ENCODE data around the gene FAM81A.
"Not testable (repeated sequence)": the region's sequence is repeated elsewhere in the genome, so short reads cannot be mapped to it uniquely, and the experiment has no call there.

The FAM81A gene

DNA sequence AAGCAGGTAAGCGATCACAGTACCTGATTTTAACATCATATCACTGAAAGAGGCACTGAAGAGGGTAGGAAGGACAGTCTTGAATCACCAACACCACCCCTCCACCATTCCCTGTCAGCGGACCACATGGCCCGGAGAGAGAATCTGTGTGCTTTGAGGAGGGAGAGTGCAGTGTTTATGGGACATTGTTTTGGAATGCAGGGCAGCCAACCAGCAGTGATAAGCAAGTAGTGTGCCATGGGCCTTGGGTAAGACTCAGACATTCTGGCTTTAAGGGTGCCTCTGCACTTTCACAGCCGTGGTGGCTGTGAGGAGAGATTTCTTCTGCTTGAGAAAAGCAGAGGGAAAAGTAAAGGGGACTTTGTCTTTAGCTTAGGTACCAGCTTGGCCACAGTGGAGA lies 46.4 kb downstream of the FAM81A start:
- DNase-seq (ENCODE audit: low read depth in 1 of 2, low spot score in 1 of 2), result no peak

DNA sequence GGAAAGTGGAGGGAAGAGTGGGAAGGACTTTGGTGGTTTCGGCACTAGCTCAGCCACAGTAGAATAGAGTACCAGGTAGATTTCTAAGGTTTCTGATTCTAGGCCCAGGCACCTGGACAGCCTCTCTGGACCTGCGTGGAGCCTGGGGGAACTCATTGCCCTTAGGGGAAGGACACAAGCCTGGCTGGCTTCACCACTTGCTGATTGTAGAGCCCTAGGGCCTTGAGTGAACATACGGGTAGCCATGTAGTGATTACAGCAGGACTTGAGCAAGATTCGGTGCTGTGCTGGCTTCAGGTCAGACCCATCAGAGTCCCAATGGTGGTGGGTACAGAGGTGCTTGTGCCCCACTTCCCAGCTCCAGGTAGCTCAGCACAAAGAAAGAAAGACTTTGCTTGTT lies 47.0 kb downstream of the FAM81A start:
- DNase-seq (ENCODE audit: low read depth in 1 of 2, low spot score in 1 of 2), result no peak

DNA sequence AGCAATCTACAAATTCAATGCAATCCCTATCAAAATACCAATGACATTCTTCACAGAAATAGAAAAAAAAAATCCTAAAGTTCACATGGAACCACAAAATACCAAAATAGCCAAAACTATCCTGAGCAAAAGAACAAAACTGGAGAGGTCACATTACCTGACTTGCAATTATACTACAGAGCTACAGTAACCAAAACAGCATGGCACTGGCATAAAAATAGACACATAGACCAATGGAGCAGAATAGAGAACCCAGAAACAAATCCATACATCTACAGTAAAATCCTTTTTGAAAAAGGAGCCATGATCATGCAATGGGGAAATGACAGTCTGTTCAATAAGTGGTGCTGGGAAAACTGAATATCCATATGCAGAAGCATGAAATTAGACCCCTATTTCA lies 51.5 kb downstream of the FAM81A start:
- not testable (repeated sequence) for DNase-seq (ENCODE audit: low read depth in 1 of 2, low spot score in 1 of 2)

- DNase-seq (ENCODE audit: low read depth in 1 of 2, low spot score in 1 of 2), result no peak
Measured at GRCh38 chr15:59491062-59491461, 53.1 kb downstream of the FAM81A start.

DNA sequence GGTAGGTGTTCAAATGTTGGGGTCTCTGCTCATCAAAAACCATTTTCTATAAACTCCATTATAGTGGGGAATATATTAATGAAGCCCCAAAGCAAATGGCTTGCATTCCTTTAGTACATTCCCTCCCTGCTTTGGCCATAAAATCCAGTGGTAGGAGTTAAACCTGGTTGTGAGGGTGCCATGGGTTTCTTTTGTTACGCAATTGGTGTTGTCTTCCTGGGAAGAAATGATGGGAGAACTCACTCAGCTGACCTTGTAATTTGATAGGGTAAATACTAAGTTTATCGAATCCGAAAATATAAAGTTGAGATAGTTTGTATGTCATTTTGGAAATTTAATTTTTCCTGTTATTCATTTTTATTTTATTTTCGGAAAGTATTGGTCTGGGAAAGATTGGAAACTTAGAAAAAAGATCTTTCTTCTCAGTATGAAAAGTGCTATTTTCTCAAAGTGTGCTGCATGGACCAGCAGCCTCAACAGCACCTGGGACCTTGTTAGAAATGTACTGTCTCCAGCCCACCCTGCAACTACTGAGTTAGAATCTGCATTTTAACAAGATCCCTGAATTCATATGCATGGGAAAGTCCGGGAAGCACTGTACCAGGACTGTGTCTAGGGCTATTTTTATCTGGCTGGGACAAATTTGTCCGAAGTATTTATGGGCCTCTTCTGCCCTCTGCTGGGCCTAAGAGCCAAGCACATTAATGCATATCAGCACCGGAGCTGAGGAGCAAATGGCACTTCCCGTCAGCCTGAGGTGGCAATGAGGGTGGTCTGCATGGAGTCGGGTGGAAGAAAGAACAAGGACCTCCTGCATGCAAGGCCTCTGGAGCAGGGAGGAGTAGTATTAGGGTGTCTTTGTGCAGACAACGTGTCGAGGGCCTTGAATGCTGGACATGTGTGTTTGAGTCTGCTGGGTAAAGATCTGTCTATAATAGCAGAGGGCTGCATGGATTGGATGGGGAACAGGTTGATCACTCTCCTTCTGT lies 54.7 kb downstream of the FAM81A start:
- DNase-seq (ENCODE audit: low read depth in 1 of 2, low spot score in 1 of 2), result peak; percentile 30 to 43

GRCh38 chr15:59501597-59501996 lies 63.6 kb downstream of the FAM81A start:
- no peak for DNase-seq (ENCODE audit: low read depth in 1 of 2, low spot score in 1 of 2)

DNA sequence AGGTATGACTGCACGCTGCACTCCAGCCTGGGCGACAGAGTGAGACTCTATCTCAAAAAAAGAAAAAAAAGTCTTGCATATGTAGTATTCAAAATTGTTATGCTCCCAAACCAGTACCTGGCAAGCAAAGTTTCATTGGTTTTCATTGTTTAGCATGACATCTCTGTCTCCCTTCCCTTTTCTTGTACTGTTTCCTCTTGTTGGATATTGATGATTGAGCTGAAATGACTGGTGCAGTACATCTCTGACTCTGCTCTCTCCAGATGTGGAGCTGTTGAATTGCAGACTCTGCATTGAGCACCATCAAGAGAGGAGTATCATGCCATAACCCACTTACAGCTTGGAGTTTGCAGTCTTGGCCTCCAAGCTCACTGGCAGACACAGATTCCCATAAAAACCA lies 77.2 kb downstream of the FAM81A start:
- DNase-seq (ENCODE audit: low read depth in 1 of 2, low spot score in 1 of 2), result no peak

DNA sequence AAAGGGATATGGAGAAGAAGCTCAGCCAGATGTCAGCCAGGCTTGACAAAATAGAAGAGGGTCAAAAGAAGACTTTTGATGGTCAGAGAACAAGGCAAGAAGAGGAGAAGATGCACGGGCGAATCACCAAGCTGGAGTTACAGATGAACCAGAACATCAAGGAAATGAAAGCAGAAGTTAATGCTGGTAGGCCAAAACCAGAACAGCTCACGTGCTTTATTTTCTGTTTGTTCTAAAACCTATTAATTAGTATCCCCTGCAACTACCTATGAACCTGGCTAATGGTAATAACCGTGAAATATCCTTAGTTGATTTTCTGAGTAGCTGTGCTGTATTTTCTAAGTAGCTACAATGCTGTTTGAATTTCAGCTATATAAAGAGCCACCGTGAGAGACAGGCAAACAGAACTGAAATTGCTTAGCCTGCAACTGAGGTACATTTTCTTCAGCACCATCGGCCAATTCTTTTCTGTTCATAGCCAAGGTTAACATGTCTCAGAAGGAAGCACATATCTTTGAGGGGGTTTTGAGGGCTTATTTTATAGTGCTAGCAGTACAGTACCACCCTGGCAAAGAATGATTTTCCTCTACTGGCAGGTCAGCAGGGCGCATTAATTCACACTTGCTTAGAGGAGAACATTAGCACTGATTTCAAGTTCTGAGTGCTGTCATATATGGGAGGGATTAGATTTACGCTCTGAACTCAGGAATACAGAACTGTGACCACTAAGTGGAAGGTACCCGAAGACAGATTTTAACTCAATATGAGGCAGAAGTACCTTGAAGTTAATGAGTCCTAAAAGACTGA lies 78.9 kb downstream of the FAM81A start:
- DNase-seq (ENCODE audit: low read depth in 1 of 2, low spot score in 1 of 2), result no peak

- DNase-seq (ENCODE audit: low read depth in 1 of 2, low spot score in 1 of 2), result no peak
Measured at GRCh38 chr15:59519329-59519728, 81.3 kb downstream of the FAM81A start.

DNA sequence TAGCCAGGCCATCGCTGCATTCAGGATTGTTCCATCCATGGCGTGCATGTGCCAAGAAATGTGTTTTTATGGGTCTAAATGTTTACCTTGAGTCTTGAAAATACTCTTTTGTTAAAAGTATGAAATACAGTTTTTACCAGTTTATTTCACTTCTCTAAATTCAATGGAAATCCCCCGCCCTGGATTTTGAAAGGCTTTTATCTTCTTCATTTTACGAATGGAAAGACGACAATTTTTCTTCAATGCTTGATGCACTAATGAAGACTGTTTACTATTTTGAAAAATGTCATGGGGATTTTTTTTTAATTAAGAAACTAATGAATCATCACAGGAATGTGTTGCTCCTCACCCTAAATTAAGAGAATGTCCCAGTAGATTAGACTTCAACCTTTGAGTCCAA lies 83.5 kb downstream of the FAM81A start:
- DNase-seq (ENCODE audit: low read depth in 1 of 2, low spot score in 1 of 2), result no peak

DNA sequence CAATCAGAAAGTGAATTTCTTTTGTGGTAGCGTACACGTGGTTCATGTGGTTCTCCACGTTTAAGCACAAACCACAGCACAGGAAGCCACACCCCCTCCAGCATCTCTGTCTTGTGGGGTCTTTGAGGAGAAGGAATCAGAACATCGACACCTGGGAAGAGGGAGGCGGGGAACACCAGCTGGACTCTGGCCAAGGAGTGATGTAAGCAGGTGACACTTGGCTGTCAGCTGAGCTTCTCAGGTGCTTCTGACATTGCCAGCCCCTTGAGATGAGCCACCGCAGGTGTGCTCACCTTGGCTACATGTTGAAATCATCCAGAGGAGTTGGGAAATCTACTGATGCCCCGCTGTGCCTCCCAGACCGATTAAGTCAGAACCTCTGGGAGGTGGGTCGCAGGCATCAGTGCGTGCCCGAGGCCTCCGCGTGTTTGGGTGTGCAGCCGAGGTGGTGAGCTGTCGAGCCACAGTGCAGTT lies 85.0 kb downstream of the FAM81A start:
- no peak for DNase-seq (ENCODE audit: low read depth in 1 of 2, low spot score in 1 of 2)

- DNase-seq (ENCODE audit: low read depth in 1 of 2, low spot score in 1 of 2), result no peak
Measured at GRCh38 chr15:59523702-59524101, 85.7 kb downstream of the FAM81A start.

- no peak for DNase-seq (ENCODE audit: low read depth in 1 of 2, low spot score in 1 of 2)
Measured at GRCh38 chr15:59524331-59524731, 86.3 kb downstream of the FAM81A start.

DNA sequence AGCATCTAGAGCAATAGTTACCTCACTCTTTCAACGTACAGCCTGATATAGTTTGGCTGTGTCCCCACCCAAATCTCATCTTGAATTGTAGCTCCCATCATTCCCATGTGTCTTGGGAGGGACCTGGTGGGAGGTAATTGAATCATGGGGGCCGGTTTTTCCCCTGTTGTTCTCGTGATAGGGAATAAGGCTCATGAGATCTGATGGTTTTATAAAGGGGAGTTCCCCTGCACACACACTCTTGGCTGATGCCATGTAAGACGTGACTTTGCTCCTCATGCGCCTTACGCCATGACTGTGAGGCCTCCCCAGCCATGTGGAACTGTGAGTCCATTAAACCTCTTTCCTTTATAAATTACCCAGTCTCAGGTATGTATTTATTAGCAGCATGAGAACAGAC lies 88.5 kb downstream of the FAM81A start:
- DNase-seq (ENCODE audit: low read depth in 1 of 2, low spot score in 1 of 2), result not testable (repeated sequence)

DNA sequence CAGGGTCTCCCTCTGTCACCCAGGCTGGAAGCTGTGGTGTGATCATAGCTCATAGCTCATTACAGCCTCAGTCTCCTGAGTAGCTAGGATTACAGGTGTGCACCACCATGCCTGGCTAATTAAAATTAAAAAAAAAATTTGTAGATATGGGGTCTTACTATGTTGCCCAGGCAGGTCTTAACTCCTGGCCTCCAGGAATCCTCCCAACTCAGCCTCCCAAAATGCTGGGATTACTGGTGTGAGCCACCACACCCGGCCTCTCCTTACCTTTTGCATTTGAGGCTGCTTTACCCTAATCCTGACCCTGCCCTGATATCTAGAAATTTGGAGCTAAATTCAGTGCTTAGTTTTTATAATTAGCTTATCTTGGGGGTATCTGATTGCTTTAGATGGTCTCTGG lies 90.4 kb downstream of the FAM81A start:
- DNase-seq (ENCODE audit: low read depth in 1 of 2, low spot score in 1 of 2), result no peak

DNA sequence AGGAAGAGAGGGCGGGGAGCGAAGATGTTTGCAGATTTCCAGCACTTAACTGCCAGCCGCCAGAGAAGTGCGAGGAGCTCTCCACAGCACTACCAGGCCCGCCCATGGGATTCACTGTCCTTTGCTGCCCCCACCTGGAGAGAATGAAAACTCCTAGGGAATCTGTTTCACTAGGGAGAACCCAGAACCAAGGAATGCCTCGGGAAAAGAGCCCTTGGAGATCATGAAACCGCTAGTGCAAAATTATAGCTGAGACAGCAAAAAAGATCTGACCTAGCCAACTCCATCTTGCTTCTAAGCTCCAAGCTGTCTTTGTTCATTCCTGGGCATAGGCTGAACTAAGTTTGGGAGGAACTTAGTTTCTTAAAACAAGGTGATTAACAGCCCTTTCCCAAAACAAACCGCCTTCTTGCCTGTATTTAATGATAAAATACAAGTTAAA lies 91.0 kb downstream of the FAM81A start:
- DNase-seq (ENCODE audit: low read depth in 1 of 2, low spot score in 1 of 2), result peak; percentile 46 to 62

DNA sequence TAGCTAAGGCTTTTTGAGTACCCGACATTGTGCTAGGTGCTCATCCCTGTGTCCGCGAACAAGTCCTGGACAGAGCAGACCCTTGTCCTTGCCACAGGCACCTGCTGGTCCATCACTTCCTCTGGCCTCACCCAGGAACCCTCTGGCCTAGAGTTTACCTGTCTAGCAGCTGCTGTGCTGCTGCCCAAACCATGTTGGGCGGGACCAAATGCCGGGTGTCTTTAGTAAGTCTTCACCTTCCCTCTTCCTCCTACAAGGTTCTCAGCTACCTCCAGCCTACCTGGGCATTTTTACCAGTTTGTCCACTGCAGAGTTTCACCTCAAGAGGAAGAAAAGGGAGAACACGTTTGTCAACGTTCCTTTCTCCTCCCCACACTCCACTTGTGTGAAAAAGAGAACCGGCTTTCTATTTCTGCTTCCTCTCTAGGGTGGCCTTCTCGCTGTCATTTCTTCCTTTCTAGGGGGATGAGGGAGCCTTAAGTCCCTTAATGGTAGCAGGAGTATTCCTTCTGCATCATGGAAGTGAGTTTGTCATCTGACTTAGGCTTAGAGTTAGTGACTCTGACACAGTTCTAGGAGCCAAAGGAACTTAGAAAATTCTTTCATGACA lies 93.2 kb downstream of the FAM81A start:
- no peak for DNase-seq (ENCODE audit: low read depth in 1 of 2, low spot score in 1 of 2)

DNA sequence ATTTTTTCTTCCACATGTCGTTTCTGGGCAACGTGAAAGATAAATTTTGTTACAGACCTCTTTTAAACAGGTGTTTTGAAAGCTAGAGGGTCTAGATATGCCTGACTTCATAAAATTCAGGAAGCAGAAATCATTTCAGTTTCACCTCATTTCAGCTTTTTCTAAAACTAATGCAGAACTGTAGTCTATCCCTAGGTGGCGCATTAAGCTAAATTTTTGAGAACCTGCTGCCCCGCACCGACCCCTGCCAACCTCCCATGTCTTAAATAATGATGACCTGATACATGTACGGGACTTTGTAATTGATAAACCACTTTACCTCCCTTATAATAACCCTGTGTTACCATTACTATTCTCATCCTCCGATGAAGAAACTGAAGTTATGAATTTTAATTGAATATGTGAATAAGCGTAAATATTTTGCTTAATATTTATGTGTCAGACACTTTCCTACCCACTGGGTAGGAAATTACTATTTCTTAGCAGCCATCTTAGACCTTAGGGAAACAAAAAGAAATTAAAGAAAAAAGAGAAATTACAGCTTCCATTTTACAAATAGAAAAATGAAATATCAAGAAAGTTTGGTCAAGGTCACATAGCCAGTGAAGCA lies 94.9 kb downstream of the FAM81A start:
- no peak for DNase-seq (ENCODE audit: low read depth in 1 of 2, low spot score in 1 of 2)

DNA sequence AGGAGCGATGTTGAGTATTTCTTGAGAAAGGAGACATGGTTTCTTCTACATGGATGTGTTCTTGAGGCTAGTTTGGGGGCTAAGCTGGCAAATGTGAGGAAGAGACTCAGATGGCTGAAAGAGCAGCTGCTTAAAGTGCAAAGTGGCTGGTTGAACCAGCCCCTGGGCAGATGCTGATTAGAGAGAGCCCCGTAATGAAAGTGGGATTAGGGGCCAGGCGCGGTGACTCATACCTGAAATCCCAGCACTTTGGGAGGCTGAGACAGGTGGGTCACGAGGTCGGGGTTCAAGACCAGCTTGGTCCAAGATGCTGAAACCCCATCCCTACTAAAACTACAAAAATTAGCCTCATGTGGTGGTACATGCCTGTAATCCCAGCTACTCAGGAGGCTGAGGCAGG lies 98.6 kb downstream of the FAM81A start:
- DNase-seq (ENCODE audit: low read depth in 1 of 2, low spot score in 1 of 2), result no peak

GRCh38 chr15:59537403-59537802 lies 99.4 kb downstream of the FAM81A start:
- no peak for DNase-seq (ENCODE audit: low read depth in 1 of 2, low spot score in 1 of 2)

DNA sequence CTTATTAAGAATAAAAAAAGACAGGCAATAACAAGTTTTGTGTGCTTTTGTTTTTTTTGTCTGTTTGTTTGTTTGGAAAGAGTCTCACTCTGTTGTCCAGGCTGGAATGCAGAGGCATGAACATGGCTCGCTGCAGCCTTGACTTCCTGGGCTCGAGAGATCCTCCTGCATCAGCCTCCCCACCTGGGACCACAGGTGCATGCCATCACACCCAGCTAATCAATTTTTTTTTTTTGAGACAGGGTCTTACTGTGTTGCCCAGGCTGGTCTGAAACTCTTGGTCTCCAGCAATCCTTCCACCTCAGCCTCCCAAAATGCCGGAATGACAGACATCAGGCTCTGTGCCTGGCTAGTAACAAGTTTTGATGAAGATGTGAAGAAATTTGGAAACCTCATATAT lies 100.5 kb downstream of the FAM81A start:
- no peak for DNase-seq (ENCODE audit: low read depth in 1 of 2, low spot score in 1 of 2)

Data from activated CD4-positive, alpha-beta T cell treated with anti-CD3 and anti-CD28 coated beads, Interleukin-2, amount 50 U/mL, for 24 hours (primary cell).